COLO829 (cell line): ENCODE results near the gene JAM2.
"Not testable (repeated sequence)": the region's sequence is repeated elsewhere in the genome, so short reads cannot be mapped to it uniquely, and the experiment has no call there.

Experiments used
- DNase-seq: peaks from one replicate; pipeline ENCODE4 v3.0.0; 2012; ENCODE audit warnings: low spot score

JAM2 gene

DNA sequence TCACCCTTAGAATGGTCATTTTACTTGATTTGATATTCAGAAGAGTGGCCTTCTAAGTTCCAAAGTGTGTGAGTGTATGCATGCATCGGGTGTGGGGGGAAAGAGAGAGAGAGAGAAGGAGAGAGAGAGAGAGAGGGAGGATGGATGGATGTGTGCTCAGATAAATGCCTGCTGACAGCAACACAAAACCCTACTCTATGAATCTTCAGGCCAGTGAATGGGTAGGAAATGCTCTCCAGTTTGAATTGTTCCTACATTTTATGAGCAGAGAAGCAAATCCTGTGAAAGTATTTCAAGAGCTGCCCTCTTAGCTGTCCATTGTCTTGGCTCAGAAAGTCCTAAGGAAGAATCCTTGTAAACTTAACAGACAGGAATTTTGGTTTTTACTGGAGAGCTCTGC, 7.4 kb downstream of the JAM2 start:
- DNase-seq = no peak

DNA sequence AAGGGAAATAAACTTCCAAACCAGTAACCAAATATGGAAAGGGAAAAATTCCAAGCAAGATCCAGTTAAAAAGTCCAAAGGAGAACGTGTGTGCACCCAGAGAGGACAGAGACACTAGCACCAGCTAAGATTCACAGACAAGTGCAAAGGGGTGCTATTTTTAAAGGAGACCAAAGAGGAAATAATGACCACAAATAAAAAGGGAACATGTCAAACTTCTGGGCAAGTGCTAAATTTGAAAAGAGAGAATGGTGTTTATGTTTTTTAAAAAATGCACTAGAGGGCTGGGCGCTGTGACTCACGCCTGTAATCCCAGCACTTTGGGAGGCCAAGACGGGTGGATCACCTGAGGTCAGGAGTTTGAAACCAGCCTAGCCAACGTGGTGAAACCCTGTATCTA, 8.6 kb downstream of the JAM2 start:
- no peak for DNase-seq

DNA sequence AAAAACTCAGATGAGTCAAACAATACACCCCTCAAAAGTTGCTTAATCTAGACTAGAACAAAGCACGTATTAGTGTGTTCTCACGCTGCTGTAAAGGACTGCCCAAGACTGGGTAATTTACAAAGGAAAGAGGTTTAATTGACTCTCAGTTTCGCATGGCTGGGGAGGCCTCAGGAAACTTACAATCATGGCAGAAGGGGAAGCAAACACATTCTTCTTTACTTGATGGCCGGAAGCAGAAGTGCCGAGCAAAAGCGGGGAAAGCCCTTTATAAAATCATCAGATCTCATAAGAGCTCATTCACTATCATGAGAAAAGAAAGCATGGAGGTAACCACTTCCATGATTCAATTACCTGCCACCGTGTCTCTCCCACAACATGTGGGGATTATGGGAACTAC, 10.1 kb downstream of the JAM2 start:
- DNase-seq = no peak

DNA sequence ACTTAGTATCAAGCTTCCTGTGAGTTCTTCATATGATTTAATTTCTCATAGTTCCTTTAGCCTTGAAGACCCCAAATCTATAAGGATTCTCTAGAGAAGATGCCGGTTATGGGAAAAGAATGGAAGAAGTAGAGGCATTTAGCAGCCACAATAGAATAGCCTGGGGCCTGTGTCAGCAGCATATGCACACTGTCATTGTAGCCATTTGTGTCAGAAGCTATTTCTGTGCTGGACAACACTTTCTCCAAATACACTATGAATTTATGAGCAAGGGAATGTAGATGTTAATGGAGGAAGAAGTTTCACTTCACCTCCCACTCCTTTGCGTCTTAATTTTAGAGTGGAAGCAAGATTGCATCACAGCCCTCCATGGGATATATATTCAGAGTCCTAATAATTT, 17.4 kb downstream of the JAM2 start:
- DNase-seq = no peak

DNA sequence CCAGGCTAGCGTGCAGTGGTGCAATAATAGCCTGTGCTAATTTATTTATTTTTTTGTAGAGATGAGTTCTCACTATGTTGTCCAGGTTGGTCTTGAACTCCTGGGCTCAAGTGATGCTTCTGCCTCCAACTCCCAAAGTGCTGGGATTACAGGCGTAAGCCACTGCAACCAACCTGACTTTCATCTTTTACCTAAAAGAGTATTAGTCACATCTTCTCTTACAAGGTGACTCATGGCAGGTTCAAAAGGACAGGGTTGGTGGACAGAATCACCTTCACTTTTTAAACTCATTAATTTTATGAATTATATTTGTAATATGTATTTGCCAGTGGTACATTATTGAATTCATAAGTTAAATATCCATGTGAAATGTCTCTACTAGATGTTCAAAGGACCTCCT, 18.1 kb downstream of the JAM2 start:
- DNase-seq = no peak

DNA sequence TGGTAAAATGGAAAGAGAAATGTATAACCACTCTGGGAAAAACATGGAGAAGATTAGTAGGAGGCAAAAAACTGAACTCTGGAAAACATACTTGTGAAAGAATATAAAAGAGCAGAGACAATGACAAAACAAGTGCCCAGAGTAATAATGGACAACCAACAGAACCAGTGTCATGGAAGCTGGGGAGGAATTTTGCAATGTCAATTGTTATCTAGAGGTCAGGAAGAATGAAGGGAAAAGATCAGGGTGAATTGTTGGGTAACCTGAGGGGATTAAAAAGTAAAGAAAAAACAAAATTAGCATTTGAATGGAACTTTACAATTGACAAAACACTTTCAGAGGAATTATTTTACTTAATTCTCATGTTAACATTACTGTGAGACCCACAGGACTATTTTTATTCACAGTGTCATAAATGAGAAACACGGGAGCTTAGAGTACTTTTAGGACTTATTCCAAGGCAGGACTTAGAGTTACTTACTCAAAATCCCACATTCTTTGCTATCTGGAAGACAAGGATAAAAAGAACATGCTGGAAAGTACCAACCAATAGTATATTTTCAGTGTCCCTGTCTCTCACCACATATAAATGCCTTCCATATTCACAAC, 19.5 kb downstream of the JAM2 start:
- no peak for DNase-seq

DNA sequence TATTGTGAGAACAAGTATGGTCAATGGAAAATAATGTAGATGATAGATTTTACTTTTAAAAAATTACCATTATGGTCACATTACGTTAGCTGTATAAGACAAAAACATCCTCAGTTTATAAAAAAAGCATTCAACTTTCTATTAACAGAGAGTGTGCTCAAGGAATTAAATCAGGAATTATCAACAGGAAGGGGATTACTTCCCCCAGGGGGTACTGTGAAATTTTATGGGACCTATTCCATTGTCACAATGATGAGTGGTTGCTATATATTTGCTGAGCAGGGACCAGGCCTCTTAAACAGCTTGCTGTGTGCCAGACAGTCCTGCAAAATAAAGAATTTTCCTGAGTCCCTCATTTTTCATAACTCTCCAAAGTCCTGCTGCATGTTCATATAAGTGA, 21.2 kb downstream of the JAM2 start:
- DNase-seq = no peak

DNA sequence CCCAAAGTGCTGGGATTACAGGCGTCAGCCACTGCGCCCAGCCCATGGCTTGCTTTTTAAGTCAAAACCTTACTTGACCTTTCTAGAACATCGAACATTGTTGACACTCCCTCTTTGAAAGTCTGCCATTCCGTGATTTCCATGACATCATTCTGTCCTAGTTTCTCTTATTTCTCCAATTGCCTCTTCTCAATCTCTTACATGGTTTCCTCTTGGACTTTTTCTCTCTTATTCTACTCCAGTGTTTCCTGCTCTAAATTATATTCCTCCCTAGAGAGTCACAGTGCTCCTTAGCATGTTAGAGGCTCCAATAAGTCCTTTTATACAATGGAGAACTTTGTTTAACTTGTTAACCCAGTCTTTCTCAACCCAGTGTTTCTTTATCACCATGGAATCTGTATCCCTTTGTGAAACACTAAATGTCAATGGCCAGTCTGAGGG, 25.5 kb downstream of the JAM2 start:
- peak; percentile 85 for DNase-seq

DNA sequence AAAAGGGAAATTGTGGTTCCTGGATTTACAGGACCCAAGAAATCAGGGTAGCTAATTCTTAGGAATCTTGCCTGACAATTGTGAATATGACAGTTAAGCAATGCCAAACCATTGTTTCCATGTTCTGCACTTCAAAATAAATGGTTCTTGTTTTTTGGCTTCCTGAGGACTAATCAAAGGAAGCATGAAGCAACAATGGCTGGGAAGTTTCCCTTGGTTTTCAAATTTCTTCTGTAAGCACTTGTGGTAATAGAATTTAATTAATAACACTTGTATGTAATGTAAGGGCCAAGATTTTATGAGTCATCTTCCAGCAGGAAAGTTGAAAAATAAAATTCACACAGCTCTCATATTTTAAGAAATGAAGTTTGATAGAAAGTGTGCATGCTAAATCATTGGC, 31.7 kb downstream of the JAM2 start:
- DNase-seq = no peak

DNA sequence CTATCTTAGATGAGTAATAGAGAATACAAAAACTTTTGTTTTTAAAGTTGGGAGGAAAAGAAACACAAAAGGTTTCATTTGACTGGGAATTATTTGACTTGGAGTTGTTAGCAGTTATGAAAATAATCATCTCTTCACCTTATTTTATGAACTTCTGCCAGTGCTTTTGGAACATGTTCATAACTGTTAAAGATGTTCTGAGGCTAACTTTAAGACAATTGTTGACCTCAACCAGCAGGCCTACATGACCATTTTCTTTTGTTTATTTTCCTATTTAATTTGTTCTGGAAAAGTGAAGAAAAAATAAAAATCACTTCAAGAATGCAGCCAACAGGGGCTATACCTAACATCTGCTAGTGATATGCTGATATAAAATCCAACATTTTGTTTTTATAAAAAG, 37.4 kb downstream of the JAM2 start:
- no peak for DNase-seq

DNA sequence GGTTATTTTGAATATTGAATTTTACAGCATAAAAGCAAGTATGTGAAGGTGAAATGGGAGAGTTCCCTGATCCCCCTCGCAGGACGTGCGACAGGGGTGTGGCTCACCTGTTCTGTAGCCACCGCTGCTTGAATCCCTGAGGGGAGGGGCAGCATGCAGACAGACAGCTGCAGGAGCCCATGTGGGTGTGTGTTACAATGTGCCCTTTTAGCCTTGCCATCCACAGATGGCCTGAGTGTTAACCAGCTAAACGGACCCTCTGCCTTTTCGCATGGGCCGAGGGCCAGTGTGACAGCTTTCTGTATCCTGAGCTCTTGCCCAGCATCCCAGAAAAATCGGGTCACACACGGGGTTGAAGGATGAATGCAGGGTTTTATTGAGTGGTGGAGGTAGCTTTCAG, 43.3 kb downstream of the JAM2 start:
- no peak for DNase-seq

DNA sequence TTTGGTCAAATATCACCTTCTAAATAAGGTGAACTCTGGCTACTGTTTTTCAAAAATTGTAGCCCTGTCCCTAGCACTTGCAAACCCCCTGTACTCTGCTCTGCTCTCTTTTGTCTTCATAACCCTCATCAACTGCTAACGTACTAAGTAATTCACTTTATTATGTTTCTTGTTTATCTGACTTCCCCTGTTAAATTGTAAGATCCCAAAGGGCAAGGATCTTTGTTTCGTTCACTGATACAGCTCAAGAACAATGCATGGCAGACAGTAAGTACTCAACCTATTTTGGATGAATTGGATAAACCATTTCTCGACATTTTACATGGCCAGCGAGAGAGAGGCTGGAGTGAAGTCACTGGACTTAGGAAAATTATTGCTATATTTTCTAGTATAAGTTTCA, 48.7 kb downstream of the JAM2 start:
- DNase-seq = no peak

DNA sequence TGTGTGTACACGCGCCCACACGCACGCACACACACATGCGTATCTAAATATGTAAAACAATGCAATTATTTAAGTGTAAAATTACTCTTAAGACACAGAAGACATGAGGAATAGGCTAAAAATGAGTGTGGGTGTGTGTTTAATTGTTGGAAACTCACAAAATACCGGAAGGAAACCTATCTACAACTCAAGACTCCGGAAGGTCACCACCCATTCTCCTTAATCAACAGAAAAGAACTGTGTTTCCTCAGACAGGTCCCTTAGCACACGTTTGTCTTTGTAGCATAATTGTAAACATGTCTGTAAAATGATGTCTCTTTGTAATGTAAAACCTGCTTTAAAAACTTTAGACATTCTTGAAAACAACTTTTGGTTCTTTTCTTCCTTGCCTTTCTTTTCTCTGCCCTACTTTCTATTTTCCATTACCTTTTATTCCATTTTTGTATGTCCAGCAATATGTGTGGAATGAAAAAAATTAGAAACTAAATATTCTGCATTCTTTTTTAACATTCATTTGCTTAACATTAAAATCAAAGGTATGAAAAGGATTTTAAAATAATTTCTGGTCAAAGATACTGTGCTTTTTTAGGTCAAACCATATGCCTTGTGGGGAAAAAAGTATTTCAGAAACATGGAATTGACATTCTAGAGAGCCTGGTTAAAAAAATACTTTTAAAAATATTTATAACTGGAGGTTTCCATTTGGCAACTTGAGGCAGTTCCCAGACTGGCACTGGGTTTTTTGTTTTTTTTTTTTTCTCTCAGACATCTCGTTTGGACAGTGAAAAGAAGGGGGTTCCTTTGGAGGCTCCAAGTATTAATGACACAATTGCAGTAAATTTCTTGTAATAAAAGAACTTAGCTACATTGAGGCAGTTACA, 49.5 kb downstream of the JAM2 start:
- no peak for DNase-seq

DNA sequence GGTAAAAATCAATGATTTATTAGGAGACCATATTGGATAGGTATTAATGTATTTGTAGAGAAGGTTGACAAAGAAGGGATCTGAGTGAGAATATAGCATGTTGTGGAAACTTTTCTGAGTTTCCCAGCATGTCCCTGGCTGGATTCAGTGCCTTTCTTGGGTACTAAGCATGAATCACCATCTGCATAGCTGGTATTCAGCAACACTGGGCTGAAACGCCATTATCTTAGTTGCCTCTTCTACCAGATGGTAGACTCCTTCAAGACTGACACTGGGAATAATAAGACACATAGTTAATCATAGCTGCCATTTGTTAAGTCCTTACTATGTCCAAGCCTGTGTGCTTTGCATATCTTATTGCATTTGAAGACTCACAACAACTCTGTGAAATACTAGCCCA, 50.2 kb downstream of the JAM2 start:
- no peak for DNase-seq

DNA sequence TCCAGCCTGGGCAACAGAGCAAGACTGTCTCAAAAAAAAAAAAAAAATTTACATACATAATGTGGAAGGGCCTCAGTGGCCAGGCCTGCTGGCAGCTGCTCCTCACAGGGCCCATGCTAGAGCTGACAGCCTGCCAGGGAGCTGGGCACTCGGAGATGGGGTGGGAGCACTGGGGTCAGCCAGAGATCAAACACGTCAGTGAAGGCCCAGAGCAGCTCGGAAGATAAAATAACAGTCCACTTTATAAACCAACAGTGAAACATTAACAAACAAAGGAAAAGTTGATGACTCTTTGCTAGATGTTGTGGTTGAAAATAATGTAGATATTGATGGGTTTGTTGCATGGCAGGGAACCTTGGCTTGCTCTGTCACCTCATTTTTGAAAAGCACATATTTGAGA, 52.9 kb downstream of the JAM2 start:
- DNase-seq = no peak

DNA sequence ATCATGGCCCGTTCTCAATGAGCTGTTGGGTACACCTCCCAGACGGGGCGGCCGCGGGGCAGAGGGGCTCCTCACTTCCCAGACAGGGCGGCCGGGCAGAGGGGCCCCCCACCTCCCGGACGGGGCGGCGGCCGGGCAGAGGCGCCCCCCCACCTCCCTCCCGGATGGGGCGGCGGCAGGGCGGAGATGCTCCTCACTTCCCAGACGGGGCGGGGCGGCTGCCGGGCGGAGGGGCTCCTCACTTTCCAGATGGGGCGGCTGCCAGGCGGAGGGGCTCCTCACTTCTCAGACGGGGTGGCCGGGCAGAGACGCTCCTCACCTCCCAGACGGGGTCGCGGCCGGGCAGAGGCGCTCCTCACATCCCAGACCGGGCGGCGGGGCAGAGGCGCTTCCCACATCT, 56.4 kb downstream of the JAM2 start:
- not testable (repeated sequence) for DNase-seq

DNA sequence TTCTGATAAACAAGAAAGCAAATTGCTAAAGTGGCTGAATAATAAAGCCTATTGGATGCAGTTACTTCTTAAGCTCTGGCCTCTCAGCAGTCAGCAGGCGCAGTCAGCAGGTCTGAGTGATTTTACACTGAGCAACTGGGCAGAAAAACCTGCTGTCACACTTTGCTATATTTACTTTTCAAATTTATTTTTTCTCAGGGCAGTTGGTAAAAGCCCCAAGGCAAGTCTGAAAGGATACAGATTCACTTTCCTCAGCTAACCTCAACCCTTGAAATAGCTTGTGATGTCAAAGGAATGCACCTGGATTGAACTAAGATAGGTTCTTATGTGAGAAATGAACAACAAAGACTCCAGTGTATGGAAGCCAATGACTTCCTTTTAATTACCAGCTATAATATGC, 61.7 kb downstream of the JAM2 start:
- DNase-seq = no peak

DNA sequence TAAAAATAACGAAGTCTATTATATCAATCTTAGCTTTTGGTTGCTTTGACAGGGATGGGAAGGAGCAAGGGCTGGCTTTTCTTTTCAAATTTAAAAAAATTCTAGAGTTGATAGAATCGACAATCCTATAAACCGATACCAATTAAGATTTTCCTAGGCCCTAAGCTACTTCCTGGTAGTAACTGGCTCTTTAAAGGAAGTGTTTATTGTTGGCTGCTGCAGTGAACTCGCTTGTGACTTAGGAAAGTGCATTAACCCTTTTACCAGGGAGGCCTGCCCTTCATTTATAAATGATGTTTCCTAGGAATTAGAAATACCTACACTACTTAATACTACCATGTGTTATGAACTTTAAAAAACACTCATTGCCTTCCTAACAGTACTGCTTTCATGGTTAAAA, 62.5 kb downstream of the JAM2 start:
- DNase-seq = no peak

DNA sequence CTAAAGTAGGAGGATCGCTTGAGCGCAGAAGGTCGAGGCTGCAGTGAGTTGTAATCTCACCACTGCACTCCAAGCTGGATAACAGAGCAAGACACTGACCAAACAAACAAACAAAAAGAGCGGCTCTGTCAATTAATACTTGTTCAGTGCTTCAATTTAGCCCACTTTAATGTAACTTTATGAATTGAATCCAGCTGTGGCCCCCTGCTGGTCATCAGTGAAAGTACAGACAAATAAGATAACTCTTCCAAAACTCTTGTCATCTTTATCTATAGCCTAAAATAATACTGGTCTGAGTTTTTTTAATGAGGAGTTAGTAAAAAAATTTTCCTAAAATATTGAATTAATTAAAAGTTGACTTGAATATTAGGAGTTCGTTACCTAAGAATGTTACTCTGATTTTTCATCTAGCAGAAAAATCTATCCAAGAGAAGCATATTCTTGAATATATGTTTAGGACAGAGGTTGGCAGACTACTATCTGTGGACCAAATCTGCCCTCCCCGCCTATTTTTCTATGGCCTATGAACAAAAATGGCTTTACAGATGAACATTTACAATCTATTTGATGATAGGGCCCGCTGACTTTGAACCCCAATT, 69.5 kb downstream of the JAM2 start:
- peak; percentile 40 for DNase-seq

DNA sequence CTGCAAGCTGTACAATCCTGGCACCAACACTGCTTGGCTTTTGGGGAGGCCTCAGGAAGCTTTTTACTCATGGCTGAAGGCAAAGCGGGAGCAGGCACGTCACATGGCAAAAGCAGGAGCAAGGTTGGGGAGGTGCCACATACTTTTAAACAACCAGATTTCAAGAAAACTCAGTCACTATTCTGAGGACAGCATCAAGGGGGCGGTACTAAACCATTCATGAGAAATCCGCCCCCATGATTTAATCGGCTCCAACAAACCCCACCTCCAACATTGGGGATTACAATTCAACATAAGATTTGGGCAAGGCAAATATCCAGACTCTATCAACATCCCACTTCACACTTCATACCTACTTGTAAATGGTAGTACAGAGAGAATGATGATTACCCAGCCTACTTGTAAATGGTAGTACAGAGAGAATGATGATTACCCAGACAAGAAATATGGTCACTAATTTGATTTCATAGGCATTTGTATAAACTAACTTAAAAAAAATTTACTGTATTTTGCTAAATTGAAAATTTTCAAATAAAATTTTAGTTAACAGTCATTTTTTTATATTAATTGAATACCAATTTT, 70.7 kb downstream of the JAM2 start:
- no peak for DNase-seq

DNA sequence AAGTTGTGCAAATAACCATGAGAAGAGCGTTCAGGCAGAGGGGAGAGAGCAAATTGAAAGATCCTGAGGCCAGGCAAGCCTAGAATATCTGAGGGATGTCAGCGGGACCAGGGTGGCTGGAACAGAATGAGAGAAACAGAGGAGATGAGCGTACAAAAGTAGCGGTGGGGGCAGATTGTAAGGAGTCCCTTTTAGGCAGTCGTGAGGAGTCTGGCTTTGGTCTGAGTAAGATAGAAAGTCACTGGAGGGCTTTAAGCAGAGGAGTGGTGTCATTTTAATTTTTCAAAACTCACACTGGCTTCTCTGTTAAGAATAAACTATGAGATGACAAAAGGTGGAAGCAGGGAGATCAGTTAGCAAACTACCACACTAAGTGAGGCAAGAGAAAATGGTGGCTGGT, 71.5 kb downstream of the JAM2 start:
- no peak for DNase-seq

DNA sequence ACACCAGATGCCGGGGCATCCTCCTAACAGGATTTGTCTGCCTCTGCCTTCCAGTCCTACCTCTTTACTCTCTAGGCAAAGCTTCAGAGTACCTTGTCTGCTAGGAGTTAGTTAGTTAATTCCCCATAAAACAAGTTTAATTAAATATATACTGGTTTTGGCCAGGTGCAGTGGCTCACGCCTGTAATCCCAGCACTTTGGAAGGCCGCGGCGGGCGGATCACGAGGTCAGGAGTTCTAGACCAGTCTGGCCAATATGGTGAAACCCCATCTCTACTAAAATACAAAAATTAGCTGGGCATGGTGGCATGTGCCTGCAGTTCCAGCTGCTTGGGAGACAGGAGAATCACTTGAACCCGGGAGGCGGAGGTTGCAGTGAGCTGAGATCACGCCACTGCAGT, 75.0 kb downstream of the JAM2 start:
- DNase-seq = not testable (repeated sequence)

DNA sequence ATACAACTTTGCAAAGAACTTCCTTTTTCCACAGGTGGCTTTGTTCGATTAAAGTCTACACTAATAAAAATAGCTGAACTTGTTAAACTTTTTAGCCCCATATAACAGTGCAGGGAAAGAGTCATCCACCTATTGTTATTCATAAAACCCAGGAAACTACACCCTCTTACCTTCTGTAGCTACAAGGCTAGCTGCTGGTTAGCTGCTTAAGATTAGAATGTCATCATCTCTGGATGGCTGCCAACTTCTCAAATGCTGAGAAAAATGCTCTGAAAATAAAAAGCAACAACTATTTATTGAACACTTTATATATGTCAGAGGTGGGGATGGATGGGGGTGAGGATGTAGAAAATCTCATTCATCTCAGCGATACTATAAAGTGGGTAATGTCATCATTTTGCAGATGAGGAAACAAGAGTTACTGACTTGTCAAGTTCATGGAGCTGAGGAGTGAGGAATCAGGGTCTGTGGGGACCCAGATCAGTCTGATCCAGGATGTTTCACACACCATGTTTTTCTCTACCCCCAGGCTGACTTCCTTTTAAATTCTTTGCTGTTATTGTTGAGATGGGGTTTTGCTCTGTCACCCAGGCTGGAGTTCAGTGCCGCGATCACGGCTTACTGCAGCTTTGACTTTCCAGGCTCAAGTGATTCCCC, 78.6 kb downstream of the JAM2 start:
- DNase-seq = no peak
